ENCODE measurements around the gene CCHCR1. TPM values are rescaled to one million over a fixed set of nuclear protein-coding genes. Genes with fewer than 3 reads are reported as not detected.

The CCHCR1 gene
- total and polyA plus RNA-seq, 2 of the 8 experiments (the other 6 are each of a cell fraction or from before 2014, with no cell fraction given): 20.9 to 38.0 TPM

DNA sequence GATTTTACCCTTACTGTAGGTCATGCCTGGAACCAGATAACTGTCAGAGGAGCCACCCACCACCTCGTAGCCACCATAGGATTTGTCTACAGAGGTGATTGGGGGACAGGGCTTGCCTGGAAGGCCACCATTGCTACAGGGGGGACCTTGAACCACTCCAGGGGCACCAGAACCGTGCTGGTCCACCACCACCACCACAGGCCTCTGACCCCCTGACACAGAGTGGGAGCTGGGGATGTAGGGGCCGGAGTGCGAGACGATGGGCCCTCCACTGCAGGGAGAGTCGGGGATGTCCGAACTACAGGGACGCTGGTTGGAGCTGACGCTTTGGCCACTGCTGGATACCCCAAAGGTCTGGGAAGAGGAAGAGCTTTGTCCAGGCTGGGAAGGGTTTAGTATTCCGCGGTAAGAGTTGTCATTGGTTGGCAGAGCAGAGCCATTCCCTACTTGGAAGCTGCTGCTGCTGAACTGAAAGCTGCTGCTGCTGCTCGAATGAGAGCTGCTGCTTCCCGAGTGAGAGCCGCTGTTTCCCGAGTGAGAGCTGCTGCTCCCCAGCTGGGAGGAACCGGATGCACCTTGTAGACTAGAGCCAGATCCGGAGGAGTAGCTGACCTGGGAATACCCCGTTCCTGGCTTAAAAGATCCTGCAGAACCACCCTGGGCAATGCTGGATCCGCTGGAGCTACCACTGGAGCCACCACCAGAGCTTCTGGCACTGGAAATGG lies 40.8 kb downstream of the CCHCR1 start (continued):
- TF ChIP-seq CREB1 (IDR thresholded peaks at IDR 0.05) (no peak), SIN3A (conservative IDR thresholded peaks at IDR 0.05 in 1 of 2, IDR thresholded peaks at IDR 0.05 in 1 of 2; ENCODE audit: low read depth in 1 of 2, low read length in 2 of 2) (no peak), YY1 (IDR thresholded peaks at IDR 0.05; ENCODE audit: low read depth, low read length) (no peak), RNF2 (IDR thresholded peaks at IDR 0.05; ENCODE audit: borderline replicate concordance, low read depth, low read length, missing control alignments, poor library complexity, severe bottlenecking) (no peak), EGR1 (IDR thresholded peaks at IDR 0.05; ENCODE audit: borderline replicate concordance, low read depth, low read length) (no peak), EP300 (IDR thresholded peaks at IDR 0.05; ENCODE audit: borderline replicate concordance in 1 of 2, low read depth in 2 of 2, low read length in 2 of 2) (no peak)
- TF ChIP-seq, protein P1, sequence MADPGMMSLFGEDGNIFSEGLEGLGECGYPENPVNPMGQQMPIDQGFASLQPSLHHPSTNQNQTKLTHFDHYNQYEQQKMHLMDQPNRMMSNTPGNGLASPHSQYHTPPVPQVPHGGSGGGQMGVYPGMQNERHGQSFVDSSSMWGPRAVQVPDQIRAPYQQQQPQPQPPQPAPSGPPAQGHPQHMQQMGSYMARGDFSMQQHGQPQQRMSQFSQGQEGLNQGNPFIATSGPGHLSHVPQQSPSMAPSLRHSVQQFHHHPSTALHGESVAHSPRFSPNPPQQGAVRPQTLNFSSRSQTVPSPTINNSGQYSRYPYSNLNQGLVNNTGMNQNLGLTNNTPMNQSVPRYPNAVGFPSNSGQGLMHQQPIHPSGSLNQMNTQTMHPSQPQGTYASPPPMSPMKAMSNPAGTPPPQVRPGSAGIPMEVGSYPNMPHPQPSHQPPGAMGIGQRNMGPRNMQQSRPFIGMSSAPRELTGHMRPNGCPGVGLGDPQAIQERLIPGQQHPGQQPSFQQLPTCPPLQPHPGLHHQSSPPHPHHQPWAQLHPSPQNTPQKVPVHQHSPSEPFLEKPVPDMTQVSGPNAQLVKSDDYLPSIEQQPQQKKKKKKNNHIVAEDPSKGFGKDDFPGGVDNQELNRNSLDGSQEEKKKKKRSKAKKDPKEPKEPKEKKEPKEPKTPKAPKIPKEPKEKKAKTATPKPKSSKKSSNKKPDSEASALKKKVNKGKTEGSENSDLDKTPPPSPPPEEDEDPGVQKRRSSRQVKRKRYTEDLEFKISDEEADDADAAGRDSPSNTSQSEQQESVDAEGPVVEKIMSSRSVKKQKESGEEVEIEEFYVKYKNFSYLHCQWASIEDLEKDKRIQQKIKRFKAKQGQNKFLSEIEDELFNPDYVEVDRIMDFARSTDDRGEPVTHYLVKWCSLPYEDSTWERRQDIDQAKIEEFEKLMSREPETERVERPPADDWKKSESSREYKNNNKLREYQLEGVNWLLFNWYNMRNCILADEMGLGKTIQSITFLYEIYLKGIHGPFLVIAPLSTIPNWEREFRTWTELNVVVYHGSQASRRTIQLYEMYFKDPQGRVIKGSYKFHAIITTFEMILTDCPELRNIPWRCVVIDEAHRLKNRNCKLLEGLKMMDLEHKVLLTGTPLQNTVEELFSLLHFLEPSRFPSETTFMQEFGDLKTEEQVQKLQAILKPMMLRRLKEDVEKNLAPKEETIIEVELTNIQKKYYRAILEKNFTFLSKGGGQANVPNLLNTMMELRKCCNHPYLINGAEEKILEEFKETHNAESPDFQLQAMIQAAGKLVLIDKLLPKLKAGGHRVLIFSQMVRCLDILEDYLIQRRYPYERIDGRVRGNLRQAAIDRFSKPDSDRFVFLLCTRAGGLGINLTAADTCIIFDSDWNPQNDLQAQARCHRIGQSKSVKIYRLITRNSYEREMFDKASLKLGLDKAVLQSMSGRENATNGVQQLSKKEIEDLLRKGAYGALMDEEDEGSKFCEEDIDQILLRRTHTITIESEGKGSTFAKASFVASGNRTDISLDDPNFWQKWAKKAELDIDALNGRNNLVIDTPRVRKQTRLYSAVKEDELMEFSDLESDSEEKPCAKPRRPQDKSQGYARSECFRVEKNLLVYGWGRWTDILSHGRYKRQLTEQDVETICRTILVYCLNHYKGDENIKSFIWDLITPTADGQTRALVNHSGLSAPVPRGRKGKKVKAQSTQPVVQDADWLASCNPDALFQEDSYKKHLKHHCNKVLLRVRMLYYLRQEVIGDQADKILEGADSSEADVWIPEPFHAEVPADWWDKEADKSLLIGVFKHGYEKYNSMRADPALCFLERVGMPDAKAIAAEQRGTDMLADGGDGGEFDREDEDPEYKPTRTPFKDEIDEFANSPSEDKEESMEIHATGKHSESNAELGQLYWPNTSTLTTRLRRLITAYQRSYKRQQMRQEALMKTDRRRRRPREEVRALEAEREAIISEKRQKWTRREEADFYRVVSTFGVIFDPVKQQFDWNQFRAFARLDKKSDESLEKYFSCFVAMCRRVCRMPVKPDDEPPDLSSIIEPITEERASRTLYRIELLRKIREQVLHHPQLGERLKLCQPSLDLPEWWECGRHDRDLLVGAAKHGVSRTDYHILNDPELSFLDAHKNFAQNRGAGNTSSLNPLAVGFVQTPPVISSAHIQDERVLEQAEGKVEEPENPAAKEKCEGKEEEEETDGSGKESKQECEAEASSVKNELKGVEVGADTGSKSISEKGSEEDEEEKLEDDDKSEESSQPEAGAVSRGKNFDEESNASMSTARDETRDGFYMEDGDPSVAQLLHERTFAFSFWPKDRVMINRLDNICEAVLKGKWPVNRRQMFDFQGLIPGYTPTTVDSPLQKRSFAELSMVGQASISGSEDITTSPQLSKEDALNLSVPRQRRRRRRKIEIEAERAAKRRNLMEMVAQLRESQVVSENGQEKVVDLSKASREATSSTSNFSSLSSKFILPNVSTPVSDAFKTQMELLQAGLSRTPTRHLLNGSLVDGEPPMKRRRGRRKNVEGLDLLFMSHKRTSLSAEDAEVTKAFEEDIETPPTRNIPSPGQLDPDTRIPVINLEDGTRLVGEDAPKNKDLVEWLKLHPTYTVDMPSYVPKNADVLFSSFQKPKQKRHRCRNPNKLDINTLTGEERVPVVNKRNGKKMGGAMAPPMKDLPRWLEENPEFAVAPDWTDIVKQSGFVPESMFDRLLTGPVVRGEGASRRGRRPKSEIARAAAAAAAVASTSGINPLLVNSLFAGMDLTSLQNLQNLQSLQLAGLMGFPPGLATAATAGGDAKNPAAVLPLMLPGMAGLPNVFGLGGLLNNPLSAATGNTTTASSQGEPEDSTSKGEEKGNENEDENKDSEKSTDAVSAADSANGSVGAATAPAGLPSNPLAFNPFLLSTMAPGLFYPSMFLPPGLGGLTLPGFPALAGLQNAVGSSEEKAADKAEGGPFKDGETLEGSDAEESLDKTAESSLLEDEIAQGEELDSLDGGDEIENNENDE (IDR thresholded peaks at IDR 0.05; ENCODE audit: insufficient replicate concordance, low read length): no peak
